Fibroblast of lung (primary cell): Measurements from ENCODE around the gene TNIP2. TPM values are rescaled to one million over a fixed set of nuclear protein-coding genes. Genes with fewer than 3 reads are reported as not detected.

Experiments used
- DNase-seq, 2 donors: peaks; one replicate each; pipeline versions ENCODE4 v3.0.0 to v3.0.0-alpha.2; 2010; ENCODE audit warnings: low read depth in 2 of 2
- H2AFZ ChIP-seq: 2 replicates; pipeline ENCODE4 v1.5.1; 2012; ENCODE audit warnings: low read length, control low read depth, inconsistent platforms
- H3K27ac ChIP-seq: 2 replicates; pipeline ENCODE4 v1.5.1; 2011; ENCODE audit warnings: low read length, control low read depth; ENCODE audit not compliant: insufficient read depth
- H3K27me3 ChIP-seq: 2 replicates; pipeline ENCODE4 v1.5.1; 2011; ENCODE audit warnings: mild to moderate bottlenecking, low read length; ENCODE audit not compliant: control insufficient read depth, insufficient read depth
- H3K36me3 ChIP-seq: 2 replicates; pipeline ENCODE4 v1.5.1; 2011; ENCODE audit warnings: low read length; ENCODE audit not compliant: control insufficient read depth, insufficient read depth
- H3K4me1 ChIP-seq: 2 replicates; pipeline ENCODE4 v1.5.1; 2011; ENCODE audit warnings: low read length; ENCODE audit not compliant: control insufficient read depth, insufficient read depth; ENCODE audit errors: extremely low read depth
- H3K4me2 ChIP-seq: 2 replicates; pipeline ENCODE4 v1.5.1; 2011; ENCODE audit warnings: low read length, control low read depth; ENCODE audit not compliant: insufficient read depth; ENCODE audit errors: extremely low read depth
- H3K4me3 ChIP-seq, 4 experiments: fragments of 200-600 bp in 1 of 4; sonication (generic) in 1 of 4; replicated peaks in 1 of 4; 2 replicates each; pipeline ENCODE4 v1.5.1; 2011 to 2016; ENCODE audit warnings: low read length in 4 of 4, low read depth in 3 of 4, mild to moderate bottlenecking in 3 of 4, control low read depth in 2 of 4, inconsistent platforms in 1 of 4, mixed read lengths in 1 of 4; ENCODE audit not compliant: insufficient read depth in 1 of 4; ENCODE audit errors: control extremely low read depth in 1 of 4
- H3K79me2 ChIP-seq: 2 replicates; pipeline ENCODE4 v1.5.1; 2012; ENCODE audit warnings: mild to moderate bottlenecking, low read length, inconsistent platforms; ENCODE audit not compliant: control insufficient read depth, insufficient read depth
- H3K9ac ChIP-seq: 2 replicates; pipeline ENCODE4 v1.5.1; 2011; ENCODE audit warnings: mild to moderate bottlenecking, low read length, control low read depth; ENCODE audit not compliant: insufficient read depth
- H3K9me3 ChIP-seq: 2 replicates; pipeline ENCODE4 v1.5.1; 2012; ENCODE audit warnings: low read depth, low read length; ENCODE audit not compliant: control insufficient read depth, insufficient read depth
- H4K20me1 ChIP-seq: 2 replicates; pipeline ENCODE4 v1.5.1; 2011; ENCODE audit warnings: low read length; ENCODE audit not compliant: control insufficient read depth, insufficient read depth; ENCODE audit errors: extremely low read depth
- CTCF ChIP-seq, 2 donors: IDR thresholded peaks in 1 of 2; conservative IDR thresholded peaks in 1 of 2; 1 replicate in 1 of 2; 2 replicates in 1 of 2; pipeline ENCODE4 v1.5.1; 2011 to 2012; ENCODE audit warnings: low read length in 2 of 2, control low read depth in 1 of 2, inconsistent platforms in 1 of 2, low read depth in 1 of 2, mild to moderate bottlenecking in 1 of 2
- EZH2 ChIP-seq: IDR thresholded peaks from 2 replicates; pipeline ENCODE4 v1.5.1; 2012; ENCODE audit warnings: low read length, control low read depth, mild to moderate bottlenecking; ENCODE audit errors: missing control alignments
- polyA plus RNA-seq, 2 donors: library from polyadenylated mRNA; depleted of rRNA in 1 of 2; stranded (reverse) in 1 of 2; unstranded in 1 of 2; fragments of >200 nt; gene quantifications; 2 replicates each; pipeline ENCODE4 v1.2.1, GENCODE V29; 2011 to 2012; ENCODE audit warnings: missing spikeins in 1 of 2
- total RNA-seq: library from RNA; depleted of rRNA; stranded (reverse); fragments of >200 nt; gene quantifications from 2 replicates; pipeline ENCODE4 v1.2.1, GENCODE V29; 2014

Gene TNIP2
- total and polyA plus RNA-seq, 2 donors (not counting 1 experiment from before 2014, with no cell fraction given), result 21.8 to 56.5 TPM

- peak; percentile 54 to 65 for DNase-seq
- Histone ChIP-seq H3K4me3 (peak within 1 kb of the TSS; percentile 49 to 69 (median 56)), H3K4me2 (peak within 1 kb of the TSS; percentile 78), H3K4me1 (peaks cover 19% of the 10 kb centered on the region), H3K9ac (peak within 1 kb of the TSS; percentile 66), H3K36me3 (peaks cover 2% of the 10 kb centered on the region), H3K79me2 (peaks cover 4% of the 10 kb centered on the region), H4K20me1 (no peaks in the 10 kb centered on the region), H2AFZ (no peak within 1 kb of the TSS), H3K27me3 (no peaks in the 10 kb centered on the region), H3K27ac (peak within 1 kb of the TSS; percentile 38), H3K9me3 (no peaks in the 10 kb centered on the region)
- TF ChIP-seq CTCF (conservative IDR thresholded peaks at IDR 0.05 in 1 of 2, IDR thresholded peaks at IDR 0.05 in 1 of 2; ENCODE audit: low read depth in 1 of 2, low read length in 2 of 2) (no peak), EZH2 (no peak)
These were observed 36.8 kb upstream of the TNIP2 start, which contains the start of gene SH3BP2 for GRCh38 chr4:2792711-2793585. Gene SH3BP2 (plus strand): TSS chr4:2793085. CDS start chr4:2820618, 27,533 bp downstream.

GRCh38 chr4:2792396-2792710 is 36.2 kb upstream of the TNIP2 start:
- H3K9ac ChIP-seq, result no peak overlapping the region
- H3K4me2 ChIP-seq, result no peak overlapping the region
- no peak overlapping the region for H2AFZ ChIP-seq
- no peaks in the 10 kb centered on the region for H3K9me3 ChIP-seq
- H3K27ac ChIP-seq, result no peak overlapping the region
- no peak overlapping the region for H3K4me3 ChIP-seq
- H3K27me3 ChIP-seq, result no peaks in the 10 kb centered on the region
- no peaks in the 10 kb centered on the region for H4K20me1 ChIP-seq
- H3K36me3 ChIP-seq, result peaks cover 2% of the 10 kb centered on the region
- no peak for DNase-seq
- TF ChIP-seq EZH2 (no peak), CTCF (conservative IDR thresholded peaks at IDR 0.05 in 1 of 2, IDR thresholded peaks at IDR 0.05 in 1 of 2; ENCODE audit: low read depth in 1 of 2, low read length in 2 of 2) (no peak)
- peaks cover 4% of the 10 kb centered on the region for H3K79me2 ChIP-seq
- H3K4me1 ChIP-seq, result peaks cover 21% of the 10 kb centered on the region

GRCh38 chr4:2791518-2792395 is 35.6 kb upstream of the TNIP2 start:
- H4K20me1 ChIP-seq, result no peaks in the 10 kb centered on the region
- TF ChIP-seq EZH2 (no peak), CTCF (conservative IDR thresholded peaks at IDR 0.05 in 1 of 2, IDR thresholded peaks at IDR 0.05 in 1 of 2; ENCODE audit: low read depth in 1 of 2, low read length in 2 of 2) (no peak)
- H3K79me2 ChIP-seq, result peaks cover 4% of the 10 kb centered on the region
- no peaks in the 10 kb centered on the region for H3K27me3 ChIP-seq
- no peak overlapping the region for H2AFZ ChIP-seq
- H3K4me1 ChIP-seq, result peaks cover 21% of the 10 kb centered on the region
- no peak overlapping the region for H3K9ac ChIP-seq
- H3K4me2 ChIP-seq, result no peak overlapping the region
- H3K9me3 ChIP-seq, result no peaks in the 10 kb centered on the region
- H3K36me3 ChIP-seq, result no peaks in the 10 kb centered on the region
- no peak for DNase-seq
- no peak overlapping the region for H3K27ac ChIP-seq
- H3K4me3 ChIP-seq, result no peak overlapping the region
